H9 (cell line): ENCODE data around the gene ARHGEF2. TPM values are rescaled to one million over a fixed set of nuclear protein-coding genes. Genes with fewer than 3 reads are reported as not detected.
A peak's percentile ranks its signal among the peaks of the same experiment; 100 is the strongest.

ENCODE experiments used
- DNase-seq: peaks from one replicate; pipeline ENCODE4 v3.0.0-alpha.2; 2017
- H2AFZ ChIP-seq: one replicate; pipeline ENCODE4 v1.6.1; 2013; ENCODE audit warnings: mild to moderate bottlenecking, low read length, control low read depth, moderate library complexity
- H2AK5ac ChIP-seq: 2 replicates; pipeline ENCODE4 v1.6.1; 2013; ENCODE audit warnings: low read length, control low read depth, mixed read lengths; ENCODE audit not compliant: insufficient read length
- H2BK120ac ChIP-seq: one replicate; pipeline ENCODE4 v1.6.1; 2013; ENCODE audit warnings: low read depth, mild to moderate bottlenecking, low read length, control low read depth, inconsistent platforms; ENCODE audit not compliant: poor library complexity, severe bottlenecking
- H2BK12ac ChIP-seq: 2 replicates; pipeline ENCODE4 v1.6.1; 2013; ENCODE audit warnings: low read length, control low read depth, mixed read lengths, low read depth; ENCODE audit not compliant: insufficient read length
- H2BK15ac ChIP-seq: 2 replicates; pipeline ENCODE4 v1.6.1; 2013; ENCODE audit warnings: low read depth, low read length, control low read depth
- H2BK20ac ChIP-seq: one replicate; pipeline ENCODE4 v1.6.1; 2013; ENCODE audit warnings: low read depth, mild to moderate bottlenecking, low read length, control low read depth, inconsistent platforms; ENCODE audit not compliant: poor library complexity, severe bottlenecking
- H2BK5ac ChIP-seq: 2 replicates; pipeline ENCODE4 v1.6.1; 2013; ENCODE audit warnings: low read length, control low read depth, mixed read lengths; ENCODE audit not compliant: insufficient read length
- H3K14ac ChIP-seq: 2 replicates; pipeline ENCODE4 v1.6.1; 2013; ENCODE audit warnings: low read length, control low read depth; ENCODE audit not compliant: insufficient read depth
- H3K18ac ChIP-seq: 2 replicates; pipeline ENCODE4 v1.6.1; 2013; ENCODE audit warnings: low read depth, mild to moderate bottlenecking, mixed read lengths, low read length, control low read depth; ENCODE audit not compliant: insufficient read length
- H3K23ac ChIP-seq: 2 replicates; pipeline ENCODE4 v1.6.1; 2013; ENCODE audit warnings: low read length, control low read depth, mixed read lengths, low read depth; ENCODE audit not compliant: insufficient read length
- H3K23me2 ChIP-seq: 2 replicates; pipeline ENCODE4 v1.6.1; 2013; ENCODE audit warnings: low read depth, mild to moderate bottlenecking, mixed read lengths, low read length, control low read depth; ENCODE audit not compliant: insufficient read length, poor library complexity, severe bottlenecking
- H3K27ac ChIP-seq: 2 replicates; pipeline ENCODE4 v1.5.1; 2013; ENCODE audit warnings: low read length, control low read depth, mixed read lengths, low read depth; ENCODE audit not compliant: insufficient read length
- H3K27me3 ChIP-seq: 2 replicates; pipeline ENCODE4 v1.6.1; 2013; ENCODE audit warnings: low read length, control low read depth, inconsistent platforms; ENCODE audit not compliant: insufficient read depth
- H3K4ac ChIP-seq: 2 replicates; pipeline ENCODE4 v1.6.1; 2013; ENCODE audit warnings: low read depth, mild to moderate bottlenecking, control low read depth, inconsistent platforms, low read length, moderate library complexity
- H3K4me1 ChIP-seq: 2 replicates; pipeline ENCODE4 v1.6.1; 2013; ENCODE audit warnings: low read length, control low read depth, inconsistent platforms; ENCODE audit not compliant: insufficient read depth
- H3K4me2 ChIP-seq: 2 replicates; pipeline ENCODE4 v1.6.1; 2013; ENCODE audit warnings: low read length, control low read depth, mixed read lengths; ENCODE audit not compliant: insufficient read length, insufficient read depth
- H3K56ac ChIP-seq: 2 replicates; pipeline ENCODE4 v1.6.1; 2013; ENCODE audit warnings: low read depth, mild to moderate bottlenecking, mixed read lengths, low read length, control low read depth; ENCODE audit not compliant: insufficient read length
- H3K79me1 ChIP-seq: 2 replicates; pipeline ENCODE4 v1.6.1; 2013; ENCODE audit warnings: low read depth, mild to moderate bottlenecking, moderate library complexity, low read length, control low read depth, inconsistent platforms; ENCODE audit not compliant: insufficient read depth, poor library complexity, severe bottlenecking
- H3K79me2 ChIP-seq: 2 replicates; pipeline ENCODE4 v1.6.1; 2013; ENCODE audit warnings: low read length, control low read depth, inconsistent platforms; ENCODE audit not compliant: insufficient read depth
- H3K9ac ChIP-seq: 2 replicates; pipeline ENCODE4 v1.6.1; 2013; ENCODE audit warnings: low read length, control low read depth, mixed read lengths; ENCODE audit not compliant: insufficient read length; ENCODE audit errors: extremely low read depth
- H3K9me3 ChIP-seq: one replicate; pipeline ENCODE4 v1.6.1; 2013; ENCODE audit warnings: low read depth, low read length, inconsistent platforms; ENCODE audit not compliant: control insufficient read depth
- H3T11ph ChIP-seq: one replicate; pipeline ENCODE4 v1.6.1; 2013; ENCODE audit warnings: mild to moderate bottlenecking, low read length, control low read depth, inconsistent platforms
- H4K20me1 ChIP-seq: one replicate; pipeline ENCODE4 v1.6.1; 2013; ENCODE audit not compliant: control insufficient read depth, insufficient read length, insufficient read depth
- H4K5ac ChIP-seq: 2 replicates; pipeline ENCODE4 v1.6.1; 2013; ENCODE audit warnings: low read depth, mild to moderate bottlenecking, mixed read lengths, low read length, control low read depth; ENCODE audit not compliant: insufficient read length
- H4K8ac ChIP-seq: replicated peaks from 2 replicates; pipeline ENCODE4 v1.6.1; 2013; ENCODE audit warnings: low read length, control low read depth, mixed read lengths, low read depth; ENCODE audit not compliant: insufficient read length
- H4K91ac ChIP-seq: 2 replicates; pipeline ENCODE4 v1.6.1; 2013; ENCODE audit warnings: low read depth, mild to moderate bottlenecking, moderate library complexity, mixed read lengths, low read length, control low read depth; ENCODE audit not compliant: insufficient read length
- H3K27ac Mint-ChIP-seq, 3 experiments: 2 replicates in 2 of 3; 3 replicates in 1 of 3; pipeline ENCODE4 v1.8.0; 2020 to 2021; ENCODE audit warnings: mixed read lengths in 3 of 3, mild to moderate bottlenecking in 1 of 3, moderate library complexity in 1 of 3
- H3K27me3 Mint-ChIP-seq: 2 replicates; pipeline ENCODE4 v1.8.0; 2021; ENCODE audit warnings: low read depth, mild to moderate bottlenecking, moderate library complexity, mixed read lengths
- H3K36me3 Mint-ChIP-seq, 3 experiments: 2 replicates in 2 of 3; 3 replicates in 1 of 3; pipeline ENCODE4 v1.8.0; 2020 to 2021; ENCODE audit warnings: low read depth in 3 of 3, mixed read lengths in 3 of 3; ENCODE audit not compliant: insufficient read depth in 1 of 3
- H3K4me1 Mint-ChIP-seq, 2 experiments: 2 replicates each; pipeline ENCODE4 v1.8.0; 2020; ENCODE audit warnings: mixed read lengths in 2 of 2
- H3K4me3 Mint-ChIP-seq, 2 experiments: 2 replicates in 1 of 2; 3 replicates in 1 of 2; pipeline ENCODE4 v1.8.0; 2020 to 2021; ENCODE audit warnings: mild to moderate bottlenecking in 2 of 2, mixed read lengths in 2 of 2, moderate library complexity in 1 of 2
- H3K9me3 Mint-ChIP-seq, 2 experiments: 2 replicates in 1 of 2; 3 replicates in 1 of 2; pipeline ENCODE4 v1.8.0; 2020; ENCODE audit warnings: mild to moderate bottlenecking in 2 of 2, mixed read lengths in 2 of 2, moderate library complexity in 1 of 2
- CTCF ChIP-seq: fragments of 200-600 bp; sonication (generic); conservative IDR thresholded peaks from 3 replicates; pipeline ENCODE4 v1.8.0; 2021; ENCODE audit warnings: antibody characterized with exemption, mild to moderate bottlenecking
- WGBS: extraction: QIAGEN DNeasy Blood & Tissue Kit; methylation state at CpG from one replicate; pipeline ENCODE4 v1.1.7; 2013; ENCODE audit warnings: missing lambda C conversion rate, low lambda C conversion rate, mixed read lengths; ENCODE audit not compliant: insufficient read length; ENCODE audit errors: extremely low coverage; 5-methylcytosine and 5-hydroxymethylcytosine counted together
- total RNA-seq: library from RNA; stranded (reverse); gene quantifications from 2 replicates; pipeline ENCODE4 v1.2.1, GENCODE V29; 2021

ARHGEF2 gene
- total RNA-seq, 1 experiment from 2014 or later = 111 TPM

- Histone ChIP-seq H3K4me1 (peaks cover 2% of the 10 kb centered on the region; the same call in 1 of the 2 replicates), H3K4me2 (peak within 1 kb of the TSS; percentile 78), H3T11ph (no peak within 1 kb of the TSS), H3K9ac (peak within 1 kb of the TSS; percentile 60), H3K9me3 (no peaks in the 10 kb centered on the region), H3K4ac (no peak within 1 kb of the TSS), H3K18ac (no peak within 1 kb of the TSS), H3K23me2 (peaks cover 7% of the 10 kb centered on the region), H3K14ac (no peak within 1 kb of the TSS), H3K79me2 (peaks cover 8% of the 10 kb centered on the region; the same call in 1 of the 2 replicates), H4K91ac (no peak within 1 kb of the TSS), H2AFZ (no peak within 1 kb of the TSS), H3K56ac (no peak within 1 kb of the TSS), H2BK12ac (no peak within 1 kb of the TSS), H2BK120ac (no peak within 1 kb of the TSS), H4K5ac (no peak within 1 kb of the TSS), H4K20me1 (no peaks in the 10 kb centered on the region), H2BK5ac (no peak within 1 kb of the TSS), H3K23ac (no peak within 1 kb of the TSS), H4K8ac (no peak within 1 kb of the TSS), H3K27ac (no peak within 1 kb of the TSS), H3K27me3 (no peaks in the 10 kb centered on the region; the same call in 1 of the 2 replicates), H2BK15ac (no peak within 1 kb of the TSS), H3K79me1 (peaks cover 6% of the 10 kb centered on the region), H2BK20ac (no peak within 1 kb of the TSS), H2AK5ac (no peak within 1 kb of the TSS)
- Mint-ChIP-seq H3K27me3 (peaks cover 32% of the 10 kb centered on the region), H3K4me1 (peaks cover 9 to 10% of the 10 kb centered on the region in 2 experiments), H3K27ac (peak within 1 kb of the TSS; percentile 81 to 89 (median 84); a peak in 5 of 7 replicates), H3K4me3 (peak within 1 kb of the TSS; percentile 91 to 96), H3K9me3 (no peaks in the 10 kb centered on the region), H3K36me3 (peaks cover 27 to 44% (median 37%) of the 10 kb centered on the region in 3 experiments; a peak in 6 of 7 replicates)
- no CpG with 5 or more reads among the region's 45 CpGs for WGBS
- TF ChIP-seq CTCF = no peak
- peak; percentile 92 for DNase-seq
Observed at GRCh38 chr1:156020293-156021092, 42.1 kb upstream of the ARHGEF2 start, which contains the start of gene SSR2. Gene SSR2, minus strand, starts transcription at chr1:156020951. Its CDS starts 784 bp downstream, at chr1:156020167.
